Loucy (cell line): ENCODE data around the gene ATP11A.

Experiments used
- EZH2phosphoT487 ChIP-seq: fragments of 200-600 bp; IDR thresholded peaks from 2 replicates; pipeline ENCODE4 v1.6.1; 2018; ENCODE audit warnings: antibody characterized with exemption, mild to moderate bottlenecking, moderate library complexity, borderline replicate concordance
- TF ChIP-seq, protein P1 (sequence below): fragments of 200-600 bp; sonication (generic); conservative IDR thresholded peaks from 2 replicates; pipeline ENCODE4 v1.5.1; 2014; ENCODE audit warnings: mild to moderate bottlenecking, antibody characterized with exemption, low read length

DNA sequence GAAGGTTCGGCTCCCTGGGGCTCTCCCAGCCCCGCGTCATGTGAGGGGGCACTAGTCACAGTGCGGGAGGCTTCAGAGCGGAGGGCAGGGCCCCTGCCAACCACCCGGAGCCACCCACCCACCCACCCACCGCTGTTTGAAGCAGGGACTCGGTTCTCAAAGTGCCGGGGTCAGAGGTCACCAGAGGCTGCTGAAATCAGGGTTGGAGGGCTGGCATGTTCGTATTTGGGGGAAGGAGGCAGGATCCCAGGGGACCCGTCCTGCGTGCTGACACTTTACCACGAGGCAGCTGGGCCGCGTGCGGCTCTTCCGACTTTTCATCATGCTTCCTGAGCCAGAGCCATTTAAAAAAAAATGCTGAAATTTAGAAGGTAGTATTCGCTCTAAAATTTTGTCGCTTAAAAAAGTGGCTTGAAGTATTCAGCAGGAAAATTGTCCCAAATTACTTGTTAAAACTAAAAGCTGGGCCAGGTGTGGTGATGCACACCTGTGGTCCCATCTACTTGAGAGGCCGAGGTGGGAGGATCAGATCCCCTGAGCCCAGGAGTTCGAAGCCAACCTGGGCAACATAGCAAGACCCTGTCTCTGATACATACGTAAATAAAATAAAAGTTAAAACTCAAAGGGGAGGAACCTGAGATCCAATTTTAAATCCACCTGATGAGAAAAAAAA lies 21.2 kb downstream of the ATP11A start:
- TF ChIP-seq, protein P1, sequence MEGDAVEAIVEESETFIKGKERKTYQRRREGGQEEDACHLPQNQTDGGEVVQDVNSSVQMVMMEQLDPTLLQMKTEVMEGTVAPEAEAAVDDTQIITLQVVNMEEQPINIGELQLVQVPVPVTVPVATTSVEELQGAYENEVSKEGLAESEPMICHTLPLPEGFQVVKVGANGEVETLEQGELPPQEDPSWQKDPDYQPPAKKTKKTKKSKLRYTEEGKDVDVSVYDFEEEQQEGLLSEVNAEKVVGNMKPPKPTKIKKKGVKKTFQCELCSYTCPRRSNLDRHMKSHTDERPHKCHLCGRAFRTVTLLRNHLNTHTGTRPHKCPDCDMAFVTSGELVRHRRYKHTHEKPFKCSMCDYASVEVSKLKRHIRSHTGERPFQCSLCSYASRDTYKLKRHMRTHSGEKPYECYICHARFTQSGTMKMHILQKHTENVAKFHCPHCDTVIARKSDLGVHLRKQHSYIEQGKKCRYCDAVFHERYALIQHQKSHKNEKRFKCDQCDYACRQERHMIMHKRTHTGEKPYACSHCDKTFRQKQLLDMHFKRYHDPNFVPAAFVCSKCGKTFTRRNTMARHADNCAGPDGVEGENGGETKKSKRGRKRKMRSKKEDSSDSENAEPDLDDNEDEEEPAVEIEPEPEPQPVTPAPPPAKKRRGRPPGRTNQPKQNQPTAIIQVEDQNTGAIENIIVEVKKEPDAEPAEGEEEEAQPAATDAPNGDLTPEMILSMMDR = no peak
- TF ChIP-seq EZH2phosphoT487 = no peak
